Measurements from ENCODE around the gene CNGB1. TPM values are rescaled to one million over a fixed set of nuclear protein-coding genes. Genes with fewer than 3 reads are reported as not detected.

CNGB1 gene
- total and polyA plus RNA-seq, 2 of the 13 experiments (the other 11 are each of a cell fraction or from before 2014, with no cell fraction given), result 0.02 to 0.15 TPM

- TF ChIP-seq, protein P1, sequence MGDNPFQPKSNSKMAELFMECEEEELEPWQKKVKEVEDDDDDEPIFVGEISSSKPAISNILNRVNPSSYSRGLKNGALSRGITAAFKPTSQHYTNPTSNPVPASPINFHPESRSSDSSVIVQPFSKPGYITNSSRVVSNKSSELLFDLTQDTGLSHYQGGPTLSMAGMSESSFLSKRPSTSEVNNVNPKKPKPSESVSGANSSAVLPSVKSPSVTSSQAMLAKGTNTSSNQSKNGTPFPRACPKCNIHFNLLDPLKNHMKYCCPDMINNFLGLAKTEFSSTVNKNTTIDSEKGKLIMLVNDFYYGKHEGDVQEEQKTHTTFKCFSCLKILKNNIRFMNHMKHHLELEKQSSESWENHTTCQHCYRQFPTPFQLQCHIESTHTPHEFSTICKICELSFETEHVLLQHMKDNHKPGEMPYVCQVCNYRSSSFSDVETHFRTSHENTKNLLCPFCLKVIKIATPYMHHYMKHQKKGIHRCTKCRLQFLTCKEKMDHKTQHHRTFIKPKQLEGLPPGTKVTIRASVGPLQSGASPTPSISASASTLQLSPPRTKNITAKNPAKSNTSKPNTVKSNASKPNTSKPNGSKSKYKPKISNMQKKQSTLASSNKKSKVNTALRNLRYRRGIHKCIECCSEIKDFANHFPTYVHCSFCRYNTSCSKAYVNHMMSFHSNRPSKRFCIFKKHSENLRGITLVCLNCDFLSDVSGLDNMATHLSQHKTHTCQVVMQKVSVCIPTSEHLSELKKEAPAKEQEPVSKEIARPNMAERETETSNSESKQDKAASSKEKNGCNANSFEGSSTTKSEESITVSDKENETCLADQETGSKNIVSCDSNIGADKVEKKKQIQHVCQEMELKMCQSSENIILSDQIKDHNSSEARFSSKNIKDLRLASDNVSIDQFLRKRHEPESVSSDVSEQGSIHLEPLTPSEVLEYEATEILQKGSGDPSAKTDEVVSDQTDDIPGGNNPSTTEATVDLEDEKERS (CRISPR knock-in tag; IDR thresholded peaks at IDR 0.05), result no peak
- TF ChIP-seq ARNT (IDR thresholded peaks at IDR 0.05) (no peak), YEATS2 (CRISPR knock-in tag; IDR thresholded peaks at IDR 0.05; ENCODE audit: borderline replicate concordance) (no peak), MXD4 (CRISPR knock-in tag; IDR thresholded peaks at IDR 0.05) (no peak), ZNF670 (CRISPR knock-in tag; IDR thresholded peaks at IDR 0.05; ENCODE audit: borderline replicate concordance) (no peak), ZNF841 (CRISPR knock-in tag; IDR thresholded peaks at IDR 0.05; ENCODE audit: borderline replicate concordance) (no peak), NFKBIZ (CRISPR knock-in tag; IDR thresholded peaks at IDR 0.05) (no peak), DR1 (CRISPR knock-in tag; IDR thresholded peaks at IDR 0.05) (no peak), ZNF737 (CRISPR knock-in tag; IDR thresholded peaks at IDR 0.05; ENCODE audit: borderline replicate concordance) (no peak), NFIB (CRISPR knock-in tag; IDR thresholded peaks at IDR 0.05; ENCODE audit: borderline replicate concordance) (no peak), XBP1 (CRISPR knock-in tag; IDR thresholded peaks at IDR 0.05) (no peak), LRRFIP1 (CRISPR knock-in tag; conservative IDR thresholded peaks at IDR 0.05) (no peak), ZNF530 (CRISPR knock-in tag; IDR thresholded peaks at IDR 0.05; ENCODE audit: low read depth) (no peak), ZNF567 (CRISPR knock-in tag; IDR thresholded peaks at IDR 0.05; ENCODE audit: borderline replicate concordance) (no peak), SNRNP70 (IDR thresholded peaks at IDR 0.05; ENCODE audit: low read depth, low read length) (no peak), ZNF292 (CRISPR knock-in tag; IDR thresholded peaks at IDR 0.05; ENCODE audit: borderline replicate concordance, low read depth) (no peak), JUN (CRISPR knock-in tag; IDR thresholded peaks at IDR 0.05) (no peak; the same call in 1 of the 2 replicates), PCBP2 (optimal IDR thresholded peaks at IDR 0.05; ENCODE audit: low read depth, low read length, poor library complexity, severe bottlenecking) (no peak)
- TF ChIP-seq, protein P2, sequence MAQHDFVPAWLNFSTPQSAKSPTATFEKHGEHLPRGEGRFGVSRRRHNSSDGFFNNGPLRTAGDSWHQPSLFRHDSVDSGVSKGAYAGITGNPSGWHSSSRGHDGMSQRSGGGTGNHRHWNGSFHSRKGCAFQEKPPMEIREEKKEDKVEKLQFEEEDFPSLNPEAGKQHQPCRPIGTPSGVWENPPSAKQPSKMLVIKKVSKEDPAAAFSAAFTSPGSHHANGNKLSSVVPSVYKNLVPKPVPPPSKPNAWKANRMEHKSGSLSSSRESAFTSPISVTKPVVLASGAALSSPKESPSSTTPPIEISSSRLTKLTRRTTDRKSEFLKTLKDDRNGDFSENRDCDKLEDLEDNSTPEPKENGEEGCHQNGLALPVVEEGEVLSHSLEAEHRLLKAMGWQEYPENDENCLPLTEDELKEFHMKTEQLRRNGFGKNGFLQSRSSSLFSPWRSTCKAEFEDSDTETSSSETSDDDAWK (CRISPR knock-in tag; IDR thresholded peaks at IDR 0.05), result no peak
- TF ChIP-seq, protein P3, sequence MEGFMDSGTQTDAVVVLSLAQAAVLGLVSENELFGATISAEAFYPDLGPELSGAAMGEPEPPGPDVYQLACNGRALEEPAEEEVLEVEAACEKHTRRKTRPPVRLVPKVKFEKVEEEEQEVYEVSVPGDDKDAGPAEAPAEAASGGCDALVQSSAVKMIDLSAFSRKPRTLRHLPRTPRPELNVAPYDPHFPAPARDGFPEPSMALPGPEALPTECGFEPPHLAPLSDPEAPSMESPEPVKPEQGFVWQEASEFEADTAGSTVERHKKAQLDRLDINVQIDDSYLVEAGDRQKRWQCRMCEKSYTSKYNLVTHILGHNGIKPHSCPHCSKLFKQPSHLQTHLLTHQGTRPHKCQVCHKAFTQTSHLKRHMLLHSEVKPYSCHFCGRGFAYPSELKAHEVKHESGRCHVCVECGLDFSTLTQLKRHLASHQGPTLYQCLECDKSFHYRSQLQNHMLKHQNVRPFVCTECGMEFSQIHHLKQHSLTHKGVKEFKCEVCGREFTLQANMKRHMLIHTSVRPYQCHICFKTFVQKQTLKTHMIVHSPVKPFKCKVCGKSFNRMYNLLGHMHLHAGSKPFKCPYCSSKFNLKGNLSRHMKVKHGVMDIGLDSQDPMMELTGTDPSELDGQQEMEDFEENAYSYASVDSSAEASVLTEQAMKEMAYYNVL (CRISPR knock-in tag; IDR thresholded peaks at IDR 0.05; ENCODE audit: borderline replicate concordance), result no peak
These were observed 107.3 kb downstream of the CNGB1 start (continued) for GRCh38 chr16:57863434-57864160.

Data from HepG2 (cell line).